Naive B cell (primary cell): Measurements from ENCODE around the gene IKZF2. TPM values are rescaled to one million over a fixed set of nuclear protein-coding genes. Genes with fewer than 3 reads are reported as not detected.

Source experiments
- ATAC-seq, 2 donors: fragments of 150-1000 bp; cut with Tn5 transposase; 2 replicates each; pipeline ENCODE4 v1.10.0; 2021; ENCODE audit warnings: low read depth in 2 of 2, mild to moderate bottlenecking in 2 of 2, moderate library complexity in 2 of 2
- DNase-seq: peaks from one replicate; pipeline ENCODE4 v3.0.0; 2022
- H3K27ac Mint-ChIP-seq, 6 donors: one replicate each; pipeline ENCODE4 v1.8.0; 2020 to 2022; ENCODE audit warnings: mild to moderate bottlenecking in 6 of 6, mixed read lengths in 6 of 6, moderate library complexity in 5 of 6, inconsistent platforms in 2 of 6
- H3K27me3 Mint-ChIP-seq, 3 donors: one replicate each; pipeline ENCODE4 v1.8.0; 2021 to 2022; ENCODE audit warnings: mixed read lengths in 3 of 3, mild to moderate bottlenecking in 1 of 3
- H3K36me3 Mint-ChIP-seq, 2 donors: one replicate each; pipeline ENCODE4 v1.8.0; 2020 to 2022; ENCODE audit warnings: mixed read lengths in 2 of 2, inconsistent platforms in 1 of 2, mild to moderate bottlenecking in 1 of 2
- H3K4me1 Mint-ChIP-seq, 3 donors: one replicate each; pipeline ENCODE4 v1.8.0; 2020 to 2022; ENCODE audit warnings: mixed read lengths in 3 of 3, inconsistent platforms in 1 of 3, mild to moderate bottlenecking in 1 of 3, moderate library complexity in 1 of 3
- H3K4me3 Mint-ChIP-seq, 8 donors: one replicate each; pipeline ENCODE4 v1.8.0; 2020 to 2022; ENCODE audit warnings: mild to moderate bottlenecking in 8 of 8, mixed read lengths in 8 of 8, moderate library complexity in 8 of 8, inconsistent platforms in 2 of 8
- H3K9me3 Mint-ChIP-seq, 7 donors: one replicate each; pipeline ENCODE4 v1.8.0; 2020 to 2022; ENCODE audit warnings: mixed read lengths in 7 of 7, mild to moderate bottlenecking in 5 of 7, inconsistent platforms in 2 of 7, moderate library complexity in 1 of 7
- polyA plus RNA-seq, 6 donors: library from polyadenylated mRNA; unstranded; fragments of 300-500 nt; fragmentation: Illumina TruSeq; gene quantifications; one replicate each; pipeline ENCODE4 v1.2.3, GENCODE V29; 2021; ENCODE audit warnings: low read depth in 6 of 6

The IKZF2 gene
- polyA plus RNA-seq, 6 donors from 2014 or later: 0.59 to 6.8 (median 4.5) TPM

GRCh38 chr2:213167271-213167930 lies 16.0 kb upstream of the IKZF2 start:
- no peaks in the 10 kb centered on the region for H3K36me3 Mint-ChIP-seq
- no peaks in the 10 kb centered on the region for H3K27me3 Mint-ChIP-seq
- ATAC-seq: peak; percentile 50 to 53
- DNase-seq: peak; percentile 50
- peaks cover 26 to 46% (median 44%) of the 10 kb centered on the region in 3 donors for H3K4me1 Mint-ChIP-seq
- H3K27ac Mint-ChIP-seq: peak overlapping the region; percentile 41 to 97 (median 58)
- H3K9me3 Mint-ChIP-seq: peaks cover 0 to 4% (median 0%) of the 10 kb centered on the region in 7 donors
- peak overlapping the region in 1 of 8 donors; percentile 48 for H3K4me3 Mint-ChIP-seq

GRCh38 chr2:213166109-213166508 lies 14.7 kb upstream of the IKZF2 start:
- Mint-ChIP-seq H3K27ac (peak overlapping the region; percentile 96 to 100 (median 99)), H3K4me1 (peaks cover 23 to 41% (median 31%) of the 10 kb centered on the region in 3 donors), H3K9me3 (peaks cover 0 to 4% (median 0%) of the 10 kb centered on the region in 7 donors), H3K36me3 (no peaks in the 10 kb centered on the region), H3K4me3 (peak overlapping the region; percentile 39 to 93 (median 77)), H3K27me3 (no peaks in the 10 kb centered on the region)
- ATAC-seq: peak; percentile 90 to 91
- peak; percentile 57 for DNase-seq

GRCh38 chr2:213164263-213164662 lies 12.9 kb upstream of the IKZF2 start:
- peak overlapping the region; percentile 42 to 87 (median 79) for H3K27ac Mint-ChIP-seq
- H3K4me1 Mint-ChIP-seq: peaks cover 23 to 36% (median 26%) of the 10 kb centered on the region in 3 donors
- H3K9me3 Mint-ChIP-seq: peaks cover 0 to 4% (median 0%) of the 10 kb centered on the region in 7 donors
- ATAC-seq (peak in 1 of 2 donors; percentile 31), DNase-seq (no peak)
- H3K4me3 Mint-ChIP-seq: peak overlapping the region in 2 of 8 donors; percentile 17 to 27
- H3K27me3 Mint-ChIP-seq: no peaks in the 10 kb centered on the region
- no peaks in the 10 kb centered on the region for H3K36me3 Mint-ChIP-seq

GRCh38 chr2:213162516-213163118 lies 11.2 kb upstream of the IKZF2 start:
- H3K27ac Mint-ChIP-seq: peak overlapping the region in 1 of 6 donors; percentile 65
- no peak overlapping the region for H3K4me3 Mint-ChIP-seq
- H3K36me3 Mint-ChIP-seq: no peaks in the 10 kb centered on the region
- DNase-seq (no peak), ATAC-seq (no peak)
- no peaks in the 10 kb centered on the region for H3K9me3 Mint-ChIP-seq
- peaks cover 25 to 36% (median 26%) of the 10 kb centered on the region in 3 donors for H3K4me1 Mint-ChIP-seq
- no peaks in the 10 kb centered on the region for H3K27me3 Mint-ChIP-seq

- no peaks in the 10 kb centered on the region for H3K36me3 Mint-ChIP-seq
- H3K27me3 Mint-ChIP-seq: no peaks in the 10 kb centered on the region
- peak overlapping the region in 2 of 6 donors; percentile 4 to 7 for H3K27ac Mint-ChIP-seq
- ATAC-seq (no peak), DNase-seq (no peak)
- H3K4me3 Mint-ChIP-seq: no peak overlapping the region
- no peaks in the 10 kb centered on the region for H3K9me3 Mint-ChIP-seq
- H3K4me1 Mint-ChIP-seq: peaks cover 28 to 40% (median 30%) of the 10 kb centered on the region in 3 donors
Observed at GRCh38 chr2:213161759-213162515, 10.5 kb upstream of the IKZF2 start.

- Mint-ChIP-seq H3K4me1 (peaks cover 16 to 26% (median 21%) of the 10 kb centered on the region in 3 donors), H3K36me3 (no peaks in the 10 kb centered on the region), H3K4me3 (no peak overlapping the region), H3K27me3 (no peaks in the 10 kb centered on the region), H3K9me3 (no peaks in the 10 kb centered on the region), H3K27ac (no peak overlapping the region)
- no peak for DNase-seq
- ATAC-seq: no peak
Observed at GRCh38 chr2:213159768-213160167, 8.4 kb upstream of the IKZF2 start.

GRCh38 chr2:213157242-213157641 lies 5.8 kb upstream of the IKZF2 start:
- peak overlapping the region in 7 of 8 donors; percentile 14 to 64 (median 41) for H3K4me3 Mint-ChIP-seq
- peak overlapping the region in 4 of 6 donors; percentile 80 to 97 (median 96) for H3K27ac Mint-ChIP-seq
- no peaks in the 10 kb centered on the region for H3K27me3 Mint-ChIP-seq
- H3K36me3 Mint-ChIP-seq: no peaks in the 10 kb centered on the region
- peak; percentile 91 to 93 for ATAC-seq
- no peaks in the 10 kb centered on the region for H3K9me3 Mint-ChIP-seq
- peaks cover 19 to 34% (median 26%) of the 10 kb centered on the region in 3 donors for H3K4me1 Mint-ChIP-seq
- peak; percentile 80 for DNase-seq

GRCh38 chr2:213156717-213157116 lies 5.3 kb upstream of the IKZF2 start:
- Mint-ChIP-seq H3K27me3 (no peaks in the 10 kb centered on the region), H3K27ac (peak overlapping the region in 4 of 6 donors; percentile 80 to 97 (median 96)), H3K4me3 (peak overlapping the region in 6 of 8 donors; percentile 14 to 64 (median 40)), H3K4me1 (peaks cover 21 to 34% (median 27%) of the 10 kb centered on the region in 3 donors), H3K36me3 (no peaks in the 10 kb centered on the region), H3K9me3 (no peaks in the 10 kb centered on the region)
- ATAC-seq (no peak), DNase-seq (no peak)

GRCh38 chr2:213152888-213153287 lies 1.5 kb upstream of the IKZF2 start:
- Mint-ChIP-seq H3K27me3 (no peaks in the 10 kb centered on the region), H3K36me3 (no peaks in the 10 kb centered on the region), H3K4me3 (peak overlapping the region; percentile 87 to 98 (median 94)), H3K9me3 (no peaks in the 10 kb centered on the region), H3K4me1 (peaks cover 49 to 61% (median 51%) of the 10 kb centered on the region in 3 donors), H3K27ac (peak overlapping the region in 5 of 6 donors; percentile 89 to 98 (median 96))
- no peak for ATAC-seq
- DNase-seq: no peak

- H3K27me3 Mint-ChIP-seq: no peaks in the 10 kb centered on the region
- no peaks in the 10 kb centered on the region for H3K9me3 Mint-ChIP-seq
- ATAC-seq (peak; percentile 14 to 20), DNase-seq (no peak)
- H3K4me3 Mint-ChIP-seq: peak overlapping the region; percentile 87 to 98 (median 94)
- H3K27ac Mint-ChIP-seq: peak overlapping the region; percentile 89 to 98 (median 95)
- H3K36me3 Mint-ChIP-seq: no peaks in the 10 kb centered on the region
- peaks cover 42 to 55% (median 50%) of the 10 kb centered on the region in 3 donors for H3K4me1 Mint-ChIP-seq
Observed at GRCh38 chr2:213152065-213152794, 818 bp upstream of the IKZF2 start.

GRCh38 chr2:213150315-213151097 lies 906 bp downstream of the IKZF2 start:
- ATAC-seq (no peak), DNase-seq (no peak)
- Mint-ChIP-seq H3K9me3 (no peaks in the 10 kb centered on the region), H3K27ac (peak overlapping the region; percentile 92 to 99 (median 96)), H3K4me3 (peak overlapping the region; percentile 96 to 99 (median 97)), H3K27me3 (no peaks in the 10 kb centered on the region), H3K36me3 (no peaks in the 10 kb centered on the region), H3K4me1 (peaks cover 34 to 47% (median 44%) of the 10 kb centered on the region in 3 donors)

GRCh38 chr2:213149949-213150314 lies 1.5 kb downstream of the IKZF2 start:
- H3K36me3 Mint-ChIP-seq: peaks cover 0 to under 1% of the 10 kb centered on the region in 2 donors
- no peaks in the 10 kb centered on the region for H3K9me3 Mint-ChIP-seq
- DNase-seq (no peak), ATAC-seq (no peak)
- peak overlapping the region; percentile 83 to 98 (median 96) for H3K27ac Mint-ChIP-seq
- peaks cover 37 to 47% (median 46%) of the 10 kb centered on the region in 3 donors for H3K4me1 Mint-ChIP-seq
- H3K4me3 Mint-ChIP-seq: peak overlapping the region; percentile 96 to 99 (median 97)
- no peaks in the 10 kb centered on the region for H3K27me3 Mint-ChIP-seq
